ENCODE measurements around the gene PPP1R13B.

GRCh38 chr14:103684471-103684870, 162.9 kb downstream of the PPP1R13B start:
- TF ChIP-seq POLR2A (IDR thresholded peaks at IDR 0.05) (no peak), CTCF (IDR thresholded peaks at IDR 0.05 in 4 of 5, conservative IDR thresholded peaks at IDR 0.05 in 1 of 5) (no peak)
